GM21576 (cell line): Measurements from ENCODE around the gene TNFAIP3.

Experiments used
- ATAC-seq: cut with Tn5 transposase; IDR thresholded peaks from one replicate; pipeline ENCODE4 v1.9.1; 2021; ENCODE audit warnings: mild to moderate bottlenecking, moderate library complexity; ENCODE audit not compliant: unreplicated experiment

TNFAIP3 gene

DNA sequence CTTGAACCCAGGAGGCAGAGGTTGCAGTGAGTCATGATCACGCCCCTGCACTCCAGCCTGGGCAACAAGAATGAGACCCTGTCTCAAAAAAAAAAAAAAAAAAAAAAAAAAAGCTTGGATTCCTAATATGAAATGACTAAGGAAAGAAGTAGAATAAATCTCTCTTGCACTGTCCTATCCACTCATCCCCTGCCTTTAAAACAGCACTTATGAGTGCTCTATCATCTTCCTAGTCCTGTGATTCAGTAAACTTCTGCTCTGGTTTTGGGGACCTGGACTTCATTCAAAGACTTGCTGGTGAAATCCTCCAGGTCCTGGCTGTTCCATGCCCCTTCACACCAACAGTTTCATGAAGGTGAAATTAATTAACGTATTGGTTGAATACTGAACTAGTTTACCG, 29.6 kb downstream of the TNFAIP3 start:
- no peak for ATAC-seq

DNA sequence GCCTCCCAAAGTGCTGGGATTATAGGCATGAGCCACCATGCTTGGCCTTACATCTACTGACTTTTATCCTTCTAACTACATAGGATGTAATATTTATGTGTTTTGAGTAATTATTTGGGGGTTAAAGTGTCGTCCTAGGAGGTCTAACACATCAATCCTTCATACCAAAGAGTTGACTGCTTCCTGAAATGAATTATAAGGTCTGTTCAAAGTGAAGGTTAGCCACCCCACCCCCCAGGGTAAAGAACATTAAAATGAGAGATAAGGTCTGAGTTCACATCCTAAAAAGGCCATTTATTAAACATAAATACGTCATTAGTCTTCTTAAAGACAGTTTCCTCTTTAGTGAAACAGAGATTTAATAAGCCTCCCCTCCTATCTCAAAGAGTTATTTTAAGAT, 33.8 kb downstream of the TNFAIP3 start:
- ATAC-seq = no peak

DNA sequence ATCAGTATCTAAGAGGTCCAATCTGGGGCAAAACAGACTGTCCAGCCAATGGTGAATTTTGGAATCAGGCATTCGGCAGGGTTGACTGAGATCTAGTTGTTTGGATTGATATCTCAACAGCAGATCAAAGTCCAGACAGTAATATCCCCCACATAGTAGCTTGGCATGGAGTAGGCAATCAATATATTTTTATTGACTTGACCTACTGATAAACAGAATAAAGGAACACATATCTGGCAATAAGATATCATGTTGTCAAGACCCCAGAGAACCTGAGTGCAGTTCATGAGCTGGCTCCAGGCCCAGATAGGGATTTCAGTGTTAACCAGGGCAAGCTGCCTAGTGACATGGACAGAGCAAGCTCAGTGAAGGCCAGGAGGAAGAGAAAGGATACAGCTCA, 34.4 kb downstream of the TNFAIP3 start:
- ATAC-seq = no peak

DNA sequence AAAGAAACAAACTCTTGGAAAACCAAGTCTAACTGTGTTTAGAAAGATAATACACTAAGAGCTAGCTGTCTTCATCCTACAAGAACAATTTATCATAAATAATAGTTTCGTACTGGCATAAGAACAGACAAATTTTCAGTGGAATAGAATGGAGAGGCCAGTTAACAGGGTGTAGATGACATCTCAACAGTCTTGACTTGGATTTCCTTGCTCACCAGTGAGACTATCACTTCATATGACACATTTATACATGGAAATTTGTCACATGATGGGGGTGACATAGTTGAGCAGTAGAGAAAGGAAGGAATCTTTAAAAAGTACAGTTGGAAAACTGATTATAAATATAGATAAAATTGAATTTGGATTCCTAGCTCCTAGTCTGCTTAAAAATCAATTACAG, 35.6 kb downstream of the TNFAIP3 start:
- no peak for ATAC-seq

DNA sequence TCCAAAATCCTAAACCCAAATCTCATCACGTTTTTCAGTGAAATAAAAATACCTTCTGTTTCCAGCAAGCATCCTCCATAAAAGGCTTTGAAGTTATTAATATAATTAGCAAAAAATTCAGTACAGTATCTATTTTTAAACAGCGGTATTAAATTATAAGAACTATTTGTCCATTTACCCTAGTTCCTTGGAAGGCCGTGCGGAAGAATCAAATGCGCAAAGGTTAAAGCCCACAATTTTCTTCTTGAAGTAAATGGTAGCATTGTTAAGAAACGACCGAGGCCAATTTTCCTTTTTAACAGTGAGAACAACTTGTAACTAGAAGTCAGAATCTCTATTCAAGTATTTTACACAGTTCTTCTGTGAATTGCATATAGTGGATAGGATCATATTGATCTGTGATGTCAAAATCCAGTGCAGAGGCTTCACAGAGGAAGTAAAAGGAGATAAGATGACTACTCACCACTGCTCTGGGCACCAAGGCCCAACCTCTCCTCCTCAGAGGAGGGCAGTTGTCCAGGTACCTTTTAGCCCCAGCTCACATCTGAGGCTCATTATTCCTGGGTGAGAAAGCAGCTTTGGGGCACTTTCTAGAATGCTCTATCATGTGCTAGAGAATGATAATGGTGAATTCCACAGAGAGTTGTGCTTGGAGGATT, 36.3 kb downstream of the TNFAIP3 start:
- ATAC-seq = no peak

DNA sequence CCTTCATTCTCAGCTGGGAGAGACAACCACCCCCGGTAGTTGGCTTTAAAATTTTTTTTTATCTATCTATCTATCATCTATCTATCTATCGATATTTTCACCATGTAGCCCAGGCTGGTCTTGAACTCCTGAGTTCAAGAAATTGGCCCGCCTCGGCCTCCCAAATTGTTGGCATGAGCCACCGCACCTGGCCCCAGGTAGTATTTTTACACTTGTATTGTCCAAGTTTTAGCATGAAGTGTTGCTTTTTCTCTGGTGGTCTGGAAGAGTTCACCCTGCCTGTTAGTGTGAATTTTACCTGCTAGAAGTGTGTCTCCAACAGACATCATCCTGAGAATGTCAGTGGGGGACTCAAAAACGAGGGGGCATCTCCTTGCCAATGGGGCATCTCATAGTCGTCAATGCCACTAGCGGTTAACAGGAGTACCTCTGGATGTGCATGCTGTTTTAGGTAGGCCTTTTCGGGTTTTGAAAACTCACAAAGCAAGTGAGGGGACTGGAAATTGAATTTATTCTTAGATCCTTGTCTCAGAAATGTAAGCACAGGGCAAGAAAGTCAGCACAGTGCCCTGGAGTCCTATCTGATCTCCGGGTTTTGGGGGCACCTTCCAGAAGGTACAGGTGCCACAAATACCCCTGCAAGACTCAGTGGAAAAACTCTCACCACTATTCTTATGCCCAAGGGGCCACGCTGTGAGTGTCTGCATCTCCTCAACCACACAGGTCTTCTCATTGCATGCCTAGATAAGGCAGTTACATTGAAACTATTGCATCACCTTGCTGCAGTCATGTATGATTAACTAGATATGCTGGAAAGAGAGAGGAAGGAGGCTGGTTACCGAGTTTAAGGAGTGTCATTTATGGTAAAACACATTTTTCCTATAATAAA, 37.1 kb downstream of the TNFAIP3 start:
- ATAC-seq = peak; percentile 71

DNA sequence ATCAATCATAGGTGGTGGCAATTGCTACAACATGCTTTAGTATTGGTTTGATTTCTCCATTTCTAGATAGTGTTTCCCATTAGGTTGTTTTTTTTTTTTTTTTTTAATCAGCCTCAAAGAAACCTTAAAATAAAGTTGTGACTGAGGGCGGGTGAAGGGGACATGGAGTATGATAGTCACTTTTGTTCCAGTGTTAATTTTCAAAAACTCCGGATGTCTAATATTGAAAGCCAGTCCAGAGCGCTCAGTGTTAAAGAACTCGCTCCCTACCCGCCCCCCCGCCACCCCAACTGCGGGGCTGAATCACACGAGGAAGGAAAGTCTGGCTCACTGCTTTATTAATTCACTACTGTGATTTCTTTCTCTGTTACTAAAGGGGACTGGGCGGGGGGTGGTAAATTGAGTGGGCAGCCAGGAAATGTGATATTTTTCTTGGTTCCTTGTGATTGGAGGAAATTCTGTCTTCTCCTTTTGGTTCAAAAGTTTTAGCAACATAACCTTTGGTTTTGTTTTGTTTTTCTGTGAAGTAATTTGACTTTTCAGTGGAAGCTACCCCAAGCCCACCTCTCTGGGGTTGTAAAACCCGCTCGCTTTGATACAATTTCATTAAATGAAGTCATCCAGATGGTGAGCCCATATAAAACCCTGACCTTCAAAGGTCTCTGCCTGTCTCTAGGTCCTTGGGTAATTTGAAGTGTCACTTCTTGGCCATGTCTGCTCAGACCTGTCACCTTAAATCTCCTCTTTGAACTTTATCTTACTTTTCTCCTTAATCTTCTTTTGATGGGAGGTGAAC, 38.0 kb downstream of the TNFAIP3 start:
- peak; percentile 30 for ATAC-seq

DNA sequence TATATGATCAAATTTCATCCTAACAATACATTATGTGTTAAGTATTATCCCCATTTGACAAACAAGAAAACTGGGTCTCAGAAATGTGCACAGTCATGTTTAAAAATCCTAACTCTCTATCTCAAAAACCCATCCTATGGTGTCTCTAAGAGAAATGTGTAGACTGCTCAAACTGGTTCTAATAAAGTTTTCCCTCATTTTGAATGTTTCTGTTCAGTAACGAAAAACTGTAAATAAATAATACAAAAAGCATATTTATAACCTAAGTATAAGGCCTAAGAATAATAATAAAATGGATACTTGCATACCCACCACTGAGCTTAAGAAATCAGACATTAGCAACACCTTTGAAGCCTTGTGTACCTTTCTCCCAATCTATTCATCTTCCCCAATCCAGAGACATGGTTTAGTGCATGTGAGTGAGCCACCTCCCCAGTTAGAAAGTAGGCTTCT, 39.0 kb downstream of the TNFAIP3 start:
- ATAC-seq = no peak

DNA sequence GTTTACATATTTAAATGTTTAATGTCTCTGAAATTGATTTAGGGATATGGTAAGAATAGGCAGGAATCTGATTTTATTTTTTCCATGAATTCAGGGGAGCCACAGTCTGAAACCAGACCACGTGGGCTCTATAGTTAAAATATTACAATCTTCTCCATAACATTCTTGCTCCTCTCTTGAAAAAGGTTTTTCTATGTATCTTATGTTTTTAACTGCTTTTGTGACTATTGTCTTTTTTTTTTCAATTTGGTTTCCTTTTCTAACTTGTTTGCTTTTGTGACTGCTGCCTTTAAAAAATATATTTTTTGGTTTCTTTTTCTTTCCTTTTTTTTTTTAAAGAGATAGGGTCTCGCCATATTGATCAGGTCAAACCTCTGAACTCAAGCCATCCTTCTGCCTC, 40.1 kb downstream of the TNFAIP3 start:
- ATAC-seq = no peak

DNA sequence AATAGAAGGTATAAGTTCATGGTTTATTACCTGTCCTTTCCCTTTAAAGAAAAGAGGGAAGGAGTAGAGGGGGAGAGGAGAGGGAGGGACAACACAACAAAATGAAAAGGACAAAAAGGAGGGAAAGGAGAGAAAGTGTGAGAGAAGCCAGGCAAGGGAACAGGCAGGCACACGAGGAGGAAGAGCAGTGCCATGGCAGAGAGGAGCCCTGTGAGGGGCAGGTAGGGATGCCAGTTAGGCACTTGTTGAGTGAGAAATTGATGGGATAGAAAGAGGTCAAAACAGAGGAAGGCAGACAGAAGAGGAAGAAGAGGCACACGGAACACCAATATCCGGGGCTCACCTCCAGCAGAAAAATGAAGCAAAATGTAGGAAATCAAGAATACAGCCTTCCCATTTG, 42.5 kb downstream of the TNFAIP3 start:
- no peak for ATAC-seq

DNA sequence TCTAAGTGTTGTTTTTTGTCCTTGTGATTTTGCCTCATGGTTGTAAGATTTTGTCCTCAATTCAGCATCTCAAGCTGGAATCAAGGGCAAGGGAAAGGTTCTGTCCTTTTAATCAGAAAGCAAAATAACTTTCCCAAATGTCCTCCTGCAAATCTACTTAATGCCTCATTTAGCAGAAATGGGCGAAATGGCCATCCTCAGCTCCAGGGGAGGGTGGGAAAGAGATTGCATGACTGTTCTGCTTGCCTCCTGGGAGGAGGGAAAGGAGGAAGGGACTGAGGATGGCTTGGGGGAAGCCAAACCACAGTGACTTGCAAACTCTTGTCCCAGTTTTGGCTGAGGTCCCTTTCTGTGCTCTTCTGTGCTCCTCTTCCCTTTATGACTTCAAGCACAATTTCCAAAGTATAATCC, 43.4 kb downstream of the TNFAIP3 start:
- ATAC-seq = no peak

DNA sequence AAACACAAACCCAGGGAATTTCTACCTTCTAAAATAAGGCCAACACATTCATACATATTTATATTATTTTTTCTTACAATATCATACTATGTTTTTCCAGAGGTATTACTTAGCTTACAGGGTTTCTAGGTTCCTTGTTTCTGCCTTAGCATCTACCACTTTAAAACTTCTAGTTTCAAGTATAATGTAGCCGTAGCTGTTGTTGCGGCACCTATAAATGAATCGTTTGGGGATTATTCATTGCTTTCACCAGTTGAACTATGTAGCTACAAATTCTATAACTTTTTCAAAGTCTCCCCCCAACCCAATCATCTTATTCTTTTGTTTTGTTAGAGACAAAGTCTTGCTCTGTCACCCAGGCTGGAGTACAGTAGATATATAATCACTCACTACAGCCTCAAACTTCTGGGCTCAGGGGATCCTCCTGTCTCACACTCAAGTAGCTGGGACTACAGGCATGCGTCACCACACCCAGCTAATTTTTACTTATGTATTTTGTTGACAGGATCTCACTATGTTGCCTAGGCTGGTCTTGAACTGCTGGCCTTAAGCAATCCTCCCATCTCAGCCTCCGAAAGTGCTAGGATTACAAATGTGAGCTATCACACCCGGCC, 43.9 kb downstream of the TNFAIP3 start:
- no peak for ATAC-seq

DNA sequence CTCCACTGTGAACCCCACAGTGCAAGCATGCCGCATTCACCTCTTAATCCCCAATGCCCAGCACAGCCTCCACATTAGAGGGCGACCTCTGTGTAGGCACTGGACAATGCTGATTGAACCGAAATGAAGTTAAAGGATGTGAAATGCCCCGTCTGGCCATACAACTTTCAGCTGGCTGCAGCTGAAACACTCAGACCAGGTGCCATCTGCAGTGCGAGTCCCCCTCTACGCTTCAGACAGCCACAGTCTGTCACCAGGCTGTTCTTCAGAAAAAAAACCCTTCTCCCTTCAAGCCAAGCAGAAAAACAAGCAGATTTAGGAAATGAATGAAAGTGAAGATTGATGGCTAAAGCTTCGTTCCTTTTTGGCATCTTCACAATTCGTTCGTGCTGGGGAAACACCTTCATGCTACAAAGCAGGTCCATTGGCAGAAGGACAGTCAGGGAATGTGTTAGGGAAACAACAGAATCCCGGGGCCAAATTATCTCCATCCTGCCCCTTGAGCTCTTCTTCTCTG, 44.7 kb downstream of the TNFAIP3 start:
- ATAC-seq = peak; percentile 47

DNA sequence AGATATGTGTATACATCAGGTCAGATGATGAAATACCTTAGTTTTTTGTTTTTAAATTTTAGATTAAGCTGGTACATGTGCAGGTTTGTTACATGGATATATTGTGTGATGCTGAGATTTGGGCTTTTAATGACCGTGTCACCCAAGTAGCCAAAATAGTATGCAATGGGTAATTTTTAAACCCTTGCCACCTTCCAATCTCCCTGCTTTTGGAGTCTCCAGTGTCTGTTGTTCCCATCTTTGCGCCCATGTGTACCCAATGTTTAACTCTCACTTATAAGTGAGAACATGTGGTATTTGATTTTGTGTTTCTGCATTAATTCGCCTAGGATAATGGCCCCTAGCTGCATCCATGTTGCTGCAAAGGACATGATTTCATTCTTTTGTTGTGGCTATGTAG, 45.8 kb downstream of the TNFAIP3 start:
- no peak for ATAC-seq

DNA sequence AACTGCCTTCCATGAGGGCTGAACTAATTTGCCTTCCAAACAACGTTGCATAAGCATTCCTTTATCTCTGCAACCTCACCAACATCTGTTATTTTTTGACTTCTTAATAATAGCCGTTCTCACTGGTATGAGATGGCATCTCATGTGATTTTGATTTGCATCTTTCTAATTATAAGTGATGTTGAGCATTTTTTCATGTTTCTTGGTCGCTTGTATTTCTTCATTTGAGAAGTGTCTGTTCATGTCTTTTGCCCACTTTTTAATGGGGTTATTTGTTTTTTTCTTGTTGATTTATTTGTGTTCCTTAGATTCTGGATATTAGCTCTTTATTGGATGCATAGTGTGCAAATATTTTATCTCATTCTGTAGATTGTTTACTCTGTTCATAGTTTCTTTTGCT, 46.4 kb downstream of the TNFAIP3 start:
- no peak for ATAC-seq

DNA sequence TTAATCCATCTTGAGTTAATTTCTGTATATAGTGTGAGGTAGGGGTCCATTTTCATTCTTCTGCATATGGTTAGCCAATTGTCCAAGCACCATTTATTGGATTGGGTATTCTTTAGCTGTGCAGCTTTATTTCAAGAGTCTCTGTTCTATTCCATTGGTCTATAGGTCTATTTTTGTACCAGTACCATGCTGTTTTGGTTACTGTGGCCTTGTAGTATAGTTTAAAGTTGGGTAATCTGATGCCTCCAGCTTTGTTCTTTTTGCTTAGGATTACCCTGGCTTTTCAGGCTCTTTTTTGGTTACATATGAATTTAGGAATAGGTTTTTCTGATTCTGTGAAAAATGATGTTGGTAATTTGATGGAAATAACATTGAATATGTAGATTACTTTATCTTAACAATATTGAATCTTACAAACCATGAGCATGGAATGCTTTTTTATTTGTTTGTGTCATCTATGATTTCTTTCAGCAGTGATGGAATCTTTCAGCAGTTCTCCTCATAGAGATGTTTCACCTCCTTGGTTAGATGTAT, 47.0 kb downstream of the TNFAIP3 start:
- no peak for ATAC-seq

DNA sequence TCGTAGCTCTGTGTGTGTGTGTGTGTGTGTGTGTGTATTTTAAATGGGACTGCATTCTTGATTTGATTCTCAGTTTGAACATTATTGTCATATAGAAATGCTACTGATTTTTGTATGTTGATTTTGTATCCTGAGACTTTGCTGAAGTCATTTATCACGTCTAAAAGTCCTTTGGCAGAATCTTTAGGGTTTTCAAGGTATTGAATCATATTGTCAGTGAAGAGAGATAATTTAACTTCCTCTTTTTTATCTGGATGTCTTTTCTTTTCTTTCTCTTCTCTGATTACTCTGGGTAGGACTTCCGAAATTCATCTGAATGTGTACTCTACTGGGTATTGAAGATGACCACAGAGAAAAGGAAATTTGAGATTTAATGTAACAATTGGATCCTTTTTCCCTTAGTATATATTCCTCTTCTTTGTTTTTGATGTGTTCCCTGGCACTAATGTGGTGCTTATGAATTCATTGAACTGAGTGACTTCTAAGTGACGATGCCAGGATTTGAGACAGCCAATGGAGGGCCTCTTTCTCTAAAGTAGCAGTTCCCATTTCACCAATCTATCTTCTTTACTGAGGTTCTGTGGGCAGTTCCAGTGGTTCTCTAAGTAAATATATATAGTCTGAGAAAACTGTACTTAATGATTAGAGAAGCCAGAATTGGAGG, 47.6 kb downstream of the TNFAIP3 start:
- ATAC-seq = no peak

DNA sequence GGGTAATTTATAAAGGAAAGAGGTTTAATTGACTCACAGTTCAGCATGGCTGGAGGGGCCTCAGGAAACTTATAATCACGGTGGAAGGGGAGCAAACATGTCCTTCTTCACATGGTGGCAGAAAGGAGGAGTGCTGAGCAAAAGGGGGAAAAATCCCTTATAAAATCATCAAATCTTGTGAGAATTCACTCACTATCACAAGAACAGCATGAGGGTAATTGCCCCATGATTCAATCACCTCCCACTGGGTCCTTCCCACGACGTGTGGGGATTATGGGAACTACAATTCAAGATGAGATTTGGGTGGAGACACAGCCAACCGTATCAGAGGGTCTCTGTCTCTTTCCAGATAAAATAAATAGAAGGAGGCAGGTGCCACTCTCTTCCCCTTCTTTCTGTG, 48.7 kb downstream of the TNFAIP3 start:
- no peak for ATAC-seq

DNA sequence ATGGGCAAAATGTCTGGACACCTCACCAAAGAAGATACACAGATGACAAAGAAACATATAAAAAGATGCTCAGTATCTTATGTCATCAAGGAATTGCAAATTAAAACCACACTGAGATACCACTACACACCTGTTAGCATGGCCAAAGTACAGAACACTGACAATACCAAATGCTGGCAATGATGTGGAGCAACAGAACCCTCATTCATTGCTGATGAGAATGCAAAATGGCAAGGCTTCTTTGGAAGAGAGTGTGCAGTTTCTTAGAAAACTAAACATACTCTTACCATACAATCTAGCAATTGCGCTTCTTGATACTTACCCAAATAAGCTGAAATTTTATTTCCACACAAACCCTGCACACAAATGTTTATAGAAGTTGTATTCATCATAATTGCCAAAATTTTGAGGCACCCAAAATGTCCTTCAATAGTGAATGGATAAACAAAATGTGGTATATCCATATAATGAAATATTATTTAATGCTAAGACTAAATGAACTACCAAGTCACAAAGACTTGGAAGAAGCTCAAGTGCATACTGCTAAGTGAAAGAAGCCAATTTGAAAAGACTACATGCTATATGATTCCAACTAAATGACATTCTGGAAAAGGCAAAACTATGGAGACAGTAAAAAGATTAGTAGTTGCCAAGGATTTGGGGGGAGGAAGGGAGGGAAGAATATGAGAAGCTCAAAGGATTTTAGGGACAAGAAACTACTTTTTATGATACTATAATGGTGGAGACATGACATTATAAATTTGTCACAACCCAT, 50.7 kb downstream of the TNFAIP3 start:
- no peak for ATAC-seq

DNA sequence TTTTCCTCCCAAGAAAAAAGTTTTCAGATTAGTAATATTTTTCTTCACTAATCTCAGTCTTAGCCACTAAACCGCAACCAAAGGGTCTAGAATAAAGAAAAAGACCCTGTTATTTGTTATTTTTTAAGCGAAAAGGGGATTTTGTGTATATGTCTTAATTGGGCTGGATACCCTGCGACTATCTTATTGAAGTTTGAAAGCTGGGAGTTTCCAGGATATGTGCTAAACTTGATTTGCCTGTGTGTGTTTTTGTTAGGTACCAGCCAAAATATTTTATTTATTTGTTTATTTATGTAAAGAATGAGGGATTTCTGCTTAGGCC, 52.4 kb downstream of the TNFAIP3 start:
- no peak for ATAC-seq
